Panc1 (cell line): Measurements from ENCODE around the gene TRMT44. TPM values are rescaled to one million over a fixed set of nuclear protein-coding genes. Genes with fewer than 3 reads are reported as not detected.
"Not testable (repeated sequence)": the region's sequence is repeated elsewhere in the genome, so short reads cannot be mapped to it uniquely, and the experiment has no call there.

Source experiments
- ATAC-seq: fragments of 200-7000 bp; cut with Tn5 transposase; 2 replicates; pipeline ENCODE4 v1.9.1; 2020; ENCODE audit warnings: mild to moderate bottlenecking, moderate library complexity
- BruUV-seq: library from RNA; stranded (reverse); fragments of 400-500 nt; replicated peaks from 2 replicates; lab custom pipeline; 2021; lab: Mats Ljungman, UMichigan
- CTCF ChIA-PET: fragments of 300-600 bp; sonication (Branson Sonifier 250); formaldehyde crosslinking; loops from one replicate; lab custom pipeline; 2022; ENCODE audit warnings: antibody characterized with exemption; lab: Charles Lee
- POLR2A ChIA-PET: fragments of 300-600 bp; sonication (Branson Sonifier 250); formaldehyde crosslinking; loops from one replicate; lab custom pipeline; 2022; ENCODE audit warnings: antibody characterized with exemption; lab: Charles Lee
- DNase-seq: peaks from one replicate; pipeline ENCODE4 v3.0.0-alpha.2; 2010; ENCODE audit warnings: low read depth, low spot score
- H3K27ac ChIP-seq: 2 replicates; pipeline ENCODE4 v1.5.1; 2011; ENCODE audit warnings: mild to moderate bottlenecking, low read length, inconsistent platforms
- H3K27me3 ChIP-seq: fragments of 200-500 bp; sonication (Bioruptor generic); 2 replicates; pipeline ENCODE4 v1.6.0; 2014; ENCODE audit warnings: low read length, inconsistent platforms; ENCODE audit not compliant: control insufficient read depth, insufficient read depth
- H3K36me3 ChIP-seq: fragments of 200-500 bp; sonication (Bioruptor generic); 2 replicates; pipeline ENCODE4 v1.5.1; 2014; ENCODE audit warnings: inconsistent platforms, mild to moderate bottlenecking, low read length, moderate library complexity; ENCODE audit not compliant: control insufficient read depth, insufficient read depth
- H3K4me1 ChIP-seq: 2 replicates; pipeline ENCODE4 v1.5.1; 2011; ENCODE audit warnings: inconsistent platforms, mild to moderate bottlenecking, low read length, moderate library complexity; ENCODE audit not compliant: control insufficient read depth, insufficient read depth
- H3K4me3 ChIP-seq, 2 experiments: 2 replicates each; pipeline ENCODE4 v1.5.1; 2011 to 2012; ENCODE audit warnings: low read depth in 2 of 2, low read length in 2 of 2, mild to moderate bottlenecking in 2 of 2, inconsistent platforms in 1 of 2, moderate library complexity in 1 of 2
- H3K9me3 ChIP-seq: fragments of 200-500 bp; sonication (Bioruptor generic); 2 replicates; pipeline ENCODE4 v1.5.1; 2014; ENCODE audit warnings: low read depth, mild to moderate bottlenecking, inconsistent platforms, low read length, moderate library complexity; ENCODE audit not compliant: control insufficient read depth, insufficient read depth
- CTCF ChIP-seq: fragments of 450-650 bp; IDR thresholded peaks from 2 replicates; pipeline ENCODE4 v1.5.1; 2017; ENCODE audit warnings: mild to moderate bottlenecking
- POLR2AphosphoS5 ChIP-seq: IDR thresholded peaks from 2 replicates; pipeline ENCODE4 v1.6.1; 2012; ENCODE audit warnings: mild to moderate bottlenecking, low read depth, low read length, moderate library complexity
- SIN3A ChIP-seq: IDR thresholded peaks from 2 replicates; pipeline ENCODE4 v1.6.1; 2012; ENCODE audit warnings: low read depth, mild to moderate bottlenecking, low read length, moderate library complexity, borderline replicate concordance; ENCODE audit not compliant: insufficient read depth
- TCF7L2 ChIP-seq: IDR thresholded peaks from 2 replicates; pipeline ENCODE4 v1.6.1; 2011; ENCODE audit warnings: mild to moderate bottlenecking, low read depth, low read length, inconsistent platforms
- in situ Hi-C: cut with HindIII; loops from 2 replicates; pipeline ENCODE4 v1.10.0; 2016; ENCODE audit warnings: low sequenced_read_pairs, low pct_unique_long_range_greater_than_20kb
- intact Hi-C: fragments of 100-400 bp; cut with micrococcal nuclease; formaldehyde crosslinking; loops from one replicate; pipeline ENCODE4 v1.10.0; 2022; ENCODE audit not compliant: unreplicated experiment
- total RNA-seq: library from RNA; stranded (reverse); gene quantifications from one replicate; pipeline ENCODE4 v1.2.1, GENCODE V29; 2021; ENCODE audit not compliant: unreplicated experiment
- TF ChIP-seq, protein P1 (sequence below), 2 experiments: IDR thresholded peaks; 2 replicates each; pipeline ENCODE4 v1.6.1; 2011 to 2012; ENCODE audit warnings: low read depth in 2 of 2, control low read depth in 1 of 2, low read length in 1 of 2, mild to moderate bottlenecking in 1 of 2, moderate library complexity in 1 of 2; ENCODE audit not compliant: insufficient read depth in 1 of 2

TRMT44 gene
- total RNA-seq, 1 experiment from 2014 or later, result 10.8 TPM

DNA sequence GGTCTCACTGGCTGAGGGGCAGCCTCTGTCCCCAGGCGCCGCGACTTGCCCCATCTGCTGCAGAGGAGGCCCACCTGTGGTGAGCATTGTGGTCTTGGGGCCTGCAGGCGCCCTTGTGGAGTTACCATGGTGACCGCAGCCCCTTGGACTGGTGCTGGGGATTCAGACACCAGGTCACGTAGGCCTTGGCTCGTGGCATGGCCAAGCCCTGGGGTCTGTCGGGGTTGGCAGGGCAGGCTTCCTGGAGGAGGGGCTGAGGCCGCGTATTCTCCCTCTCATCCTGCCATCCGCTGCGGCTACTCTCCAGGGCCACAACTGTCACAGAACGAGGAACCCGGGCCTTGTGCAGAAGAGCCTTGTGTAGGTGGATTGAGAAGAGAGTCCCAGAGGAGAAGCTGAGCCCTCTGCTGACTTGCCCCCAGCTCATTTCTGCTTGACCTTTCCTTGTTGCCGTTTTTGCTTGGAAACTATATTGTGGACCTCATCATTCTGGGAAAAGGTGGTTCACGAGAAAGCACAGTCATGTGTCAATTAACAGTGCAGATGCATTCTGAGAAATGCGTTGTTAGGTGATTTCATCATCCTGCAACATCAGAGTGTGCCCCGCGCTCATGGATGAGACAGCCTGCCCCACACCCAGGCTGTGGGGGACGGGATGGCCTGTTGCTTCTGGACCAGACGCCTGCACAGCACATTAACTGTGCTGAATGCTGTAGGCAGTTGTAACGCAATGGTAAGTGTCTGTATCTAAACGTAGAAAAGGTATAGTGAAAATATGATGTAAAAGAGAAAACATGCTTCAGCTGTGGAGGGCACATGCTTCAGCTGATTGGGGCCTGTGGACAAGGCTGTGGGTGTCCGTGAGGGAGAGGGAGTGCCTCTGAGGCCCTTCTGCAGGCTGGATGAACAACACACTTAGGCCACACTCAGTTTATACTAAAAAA lies 38.5 kb downstream of the TRMT44 start:
- TF ChIP-seq POLR2AphosphoS5, result no peak
- no peak for TF ChIP-seq CTCF
- TF ChIP-seq, protein P1, sequence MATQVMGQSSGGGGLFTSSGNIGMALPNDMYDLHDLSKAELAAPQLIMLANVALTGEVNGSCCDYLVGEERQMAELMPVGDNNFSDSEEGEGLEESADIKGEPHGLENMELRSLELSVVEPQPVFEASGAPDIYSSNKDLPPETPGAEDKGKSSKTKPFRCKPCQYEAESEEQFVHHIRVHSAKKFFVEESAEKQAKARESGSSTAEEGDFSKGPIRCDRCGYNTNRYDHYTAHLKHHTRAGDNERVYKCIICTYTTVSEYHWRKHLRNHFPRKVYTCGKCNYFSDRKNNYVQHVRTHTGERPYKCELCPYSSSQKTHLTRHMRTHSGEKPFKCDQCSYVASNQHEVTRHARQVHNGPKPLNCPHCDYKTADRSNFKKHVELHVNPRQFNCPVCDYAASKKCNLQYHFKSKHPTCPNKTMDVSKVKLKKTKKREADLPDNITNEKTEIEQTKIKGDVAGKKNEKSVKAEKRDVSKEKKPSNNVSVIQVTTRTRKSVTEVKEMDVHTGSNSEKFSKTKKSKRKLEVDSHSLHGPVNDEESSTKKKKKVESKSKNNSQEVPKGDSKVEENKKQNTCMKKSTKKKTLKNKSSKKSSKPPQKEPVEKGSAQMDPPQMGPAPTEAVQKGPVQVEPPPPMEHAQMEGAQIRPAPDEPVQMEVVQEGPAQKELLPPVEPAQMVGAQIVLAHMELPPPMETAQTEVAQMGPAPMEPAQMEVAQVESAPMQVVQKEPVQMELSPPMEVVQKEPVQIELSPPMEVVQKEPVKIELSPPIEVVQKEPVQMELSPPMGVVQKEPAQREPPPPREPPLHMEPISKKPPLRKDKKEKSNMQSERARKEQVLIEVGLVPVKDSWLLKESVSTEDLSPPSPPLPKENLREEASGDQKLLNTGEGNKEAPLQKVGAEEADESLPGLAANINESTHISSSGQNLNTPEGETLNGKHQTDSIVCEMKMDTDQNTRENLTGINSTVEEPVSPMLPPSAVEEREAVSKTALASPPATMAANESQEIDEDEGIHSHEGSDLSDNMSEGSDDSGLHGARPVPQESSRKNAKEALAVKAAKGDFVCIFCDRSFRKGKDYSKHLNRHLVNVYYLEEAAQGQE (IDR thresholded peaks at IDR 0.05; ENCODE audit: insufficient read depth in 1 of 2, low read depth in 2 of 2, low read length in 1 of 2), result no peak
- TF ChIP-seq TCF7L2, result no peak
- TF ChIP-seq SIN3A, result no peak
- POLR2A ChIA-PET, result no interaction called here
- DNase-seq (no peak), ATAC-seq (no peak)
- H3K27ac ChIP-seq, result no peak overlapping the region
- no TSS peak for BruUV-seq
- no peaks in the 10 kb centered on the region for H3K36me3 ChIP-seq
- H3K4me3 ChIP-seq, result no peak overlapping the region
- in situ Hi-C loops, result no loop called here
- CTCF ChIA-PET, result no interaction called here
- H3K4me1 ChIP-seq, result no peaks in the 10 kb centered on the region
- H3K27me3 ChIP-seq, result no peaks in the 10 kb centered on the region
- no peaks in the 10 kb centered on the region for H3K9me3 ChIP-seq
- intact Hi-C loops, result no loop called here

DNA sequence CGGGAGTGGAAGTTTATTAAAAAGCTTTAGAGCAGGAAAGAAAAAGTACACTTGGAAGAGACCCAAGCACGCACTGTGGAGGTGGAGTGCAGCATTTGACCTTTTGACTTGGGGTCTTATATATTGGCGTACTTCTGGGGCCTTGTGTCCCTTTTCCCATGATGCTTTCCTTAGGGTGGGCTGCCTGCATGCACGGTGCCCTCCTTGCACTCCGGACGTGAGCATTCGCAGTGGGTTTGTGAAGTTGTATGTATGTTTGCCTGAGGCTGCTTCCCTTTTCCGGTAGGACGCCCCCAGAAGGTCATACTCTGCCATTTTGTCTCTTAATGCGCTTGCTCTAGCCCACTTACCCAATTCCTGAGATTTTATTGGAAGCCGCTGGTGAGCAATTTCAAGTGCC lies 39.6 kb downstream of the TRMT44 start:
- no TSS peak for BruUV-seq
- H3K36me3 ChIP-seq, result no peaks in the 10 kb centered on the region
- H3K27me3 ChIP-seq, result no peaks in the 10 kb centered on the region
- TF ChIP-seq SIN3A, result no peak
- TF ChIP-seq, protein P1 (IDR thresholded peaks at IDR 0.05; ENCODE audit: insufficient read depth in 1 of 2, low read depth in 2 of 2, low read length in 1 of 2), result no peak
- TF ChIP-seq CTCF, result no peak
- no peak for TF ChIP-seq POLR2AphosphoS5
- TF ChIP-seq TCF7L2, result no peak
- H3K4me3 ChIP-seq, result no peak overlapping the region
- no peaks in the 10 kb centered on the region for H3K4me1 ChIP-seq
- POLR2A ChIA-PET, result no interaction called here
- ATAC-seq (no peak), DNase-seq (no peak)
- H3K27ac ChIP-seq, result no peak overlapping the region
- in situ Hi-C loops, result no loop called here
- H3K9me3 ChIP-seq, result no peaks in the 10 kb centered on the region
- intact Hi-C loops, result no loop called here
- CTCF ChIA-PET, result no interaction called here

GRCh38 chr4:8486643-8487042 lies 46.1 kb downstream of the TRMT44 start:
- H3K27me3 ChIP-seq, ATAC-seq, H3K4me1 ChIP-seq, CTCF ChIA-PET, H3K36me3 ChIP-seq, DNase-seq, H3K4me3 ChIP-seq, intact Hi-C loops, BruUV-seq, H3K9me3 ChIP-seq, H3K27ac ChIP-seq, in situ Hi-C loops, POLR2A ChIA-PET: not testable (repeated sequence)
